Measurements from ENCODE around the gene KLC4.

The KLC4 gene

DNA sequence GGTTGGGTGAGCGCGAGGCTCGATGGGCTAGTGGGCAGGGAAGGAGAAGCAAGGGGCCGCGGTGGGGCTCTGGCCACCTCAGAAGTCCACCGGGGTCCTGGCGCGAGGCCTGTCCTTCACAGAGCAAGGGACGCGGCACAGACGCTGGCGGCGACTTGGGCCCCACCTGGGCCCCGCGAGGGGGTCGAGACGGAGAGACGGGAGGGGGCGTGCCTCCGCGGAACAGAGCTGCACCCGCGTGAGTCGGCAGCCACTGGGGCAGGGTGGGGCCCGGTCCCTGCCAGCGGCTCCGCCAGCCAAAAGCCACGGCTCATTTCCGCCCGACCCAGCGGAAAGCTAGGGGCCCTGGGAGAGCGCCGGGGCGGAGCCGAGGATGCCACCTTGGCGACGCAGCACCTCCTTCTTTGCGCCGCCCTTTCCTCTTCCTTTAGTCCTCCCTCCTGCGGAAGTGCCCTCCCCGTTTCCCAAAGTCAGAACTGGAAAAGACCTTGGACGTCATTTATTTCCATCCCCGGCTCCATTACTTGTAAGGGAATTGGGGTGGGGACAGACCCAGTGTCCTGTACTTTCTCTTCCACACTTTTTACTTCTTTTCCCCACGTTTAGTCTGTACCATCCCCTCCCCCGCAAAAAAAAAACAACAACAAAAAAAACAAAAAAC, 5.8 kb upstream of the KLC4 start, which contains the start of gene CUL7:
Gene CUL7 (minus strand): TSS at position 307 of the 661 bp plus-strand sequence. CDS start 1,063 bp downstream, outside the sequence.
- peak within 1 kb of the TSS; percentile 46 for H3K9ac ChIP-seq
- H3K4me3 ChIP-seq (ENCODE audit: low read depth, low read length): peak within 1 kb of the TSS; percentile 73
- H3K4me1 ChIP-seq: peaks cover 36% of the 10 kb centered on the region
- peak within 1 kb of the TSS; percentile 96 for H3K4me2 ChIP-seq (ENCODE audit: low read length)
- H3K9me3 ChIP-seq (ENCODE audit: control insufficient read depth, low read length): no peaks in the 10 kb centered on the region
- H2AFZ ChIP-seq: peak within 1 kb of the TSS; percentile 89
- no peaks in the 10 kb centered on the region for H3K27me3 ChIP-seq (ENCODE audit: control insufficient read depth, insufficient read depth, low read length)
- H3K79me2 ChIP-seq: peaks cover 8% of the 10 kb centered on the region
- no peaks in the 10 kb centered on the region for H3K36me3 ChIP-seq (ENCODE audit: control insufficient read depth, insufficient read depth, low read length)
- TF ChIP-seq, protein P1, sequence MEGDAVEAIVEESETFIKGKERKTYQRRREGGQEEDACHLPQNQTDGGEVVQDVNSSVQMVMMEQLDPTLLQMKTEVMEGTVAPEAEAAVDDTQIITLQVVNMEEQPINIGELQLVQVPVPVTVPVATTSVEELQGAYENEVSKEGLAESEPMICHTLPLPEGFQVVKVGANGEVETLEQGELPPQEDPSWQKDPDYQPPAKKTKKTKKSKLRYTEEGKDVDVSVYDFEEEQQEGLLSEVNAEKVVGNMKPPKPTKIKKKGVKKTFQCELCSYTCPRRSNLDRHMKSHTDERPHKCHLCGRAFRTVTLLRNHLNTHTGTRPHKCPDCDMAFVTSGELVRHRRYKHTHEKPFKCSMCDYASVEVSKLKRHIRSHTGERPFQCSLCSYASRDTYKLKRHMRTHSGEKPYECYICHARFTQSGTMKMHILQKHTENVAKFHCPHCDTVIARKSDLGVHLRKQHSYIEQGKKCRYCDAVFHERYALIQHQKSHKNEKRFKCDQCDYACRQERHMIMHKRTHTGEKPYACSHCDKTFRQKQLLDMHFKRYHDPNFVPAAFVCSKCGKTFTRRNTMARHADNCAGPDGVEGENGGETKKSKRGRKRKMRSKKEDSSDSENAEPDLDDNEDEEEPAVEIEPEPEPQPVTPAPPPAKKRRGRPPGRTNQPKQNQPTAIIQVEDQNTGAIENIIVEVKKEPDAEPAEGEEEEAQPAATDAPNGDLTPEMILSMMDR (IDR thresholded peaks at IDR 0.05): no peak
- peak within 1 kb of the TSS; percentile 75 for H3K27ac ChIP-seq

- TF ChIP-seq, protein P1 (IDR thresholded peaks at IDR 0.05): no peak
- no peak overlapping the region for H3K9ac ChIP-seq
- H3K4me3 ChIP-seq (ENCODE audit: low read depth, low read length): peak overlapping the region; percentile 73
Observed at GRCh38 chr6:43054206-43054943, 5.1 kb upstream of the KLC4 start.

GRCh38 chr6:43055966-43056365, 3.5 kb upstream of the KLC4 start:
- Histone ChIP-seq H3K4me2 (ENCODE audit: low read length) (peak overlapping the region; percentile 40), H2AFZ (no peak overlapping the region), H3K27me3 (ENCODE audit: control insufficient read depth, insufficient read depth, low read length) (no peaks in the 10 kb centered on the region), H3K9me3 (ENCODE audit: control insufficient read depth, low read length) (no peaks in the 10 kb centered on the region), H3K36me3 (ENCODE audit: control insufficient read depth, insufficient read depth, low read length) (no peaks in the 10 kb centered on the region), H3K4me3 (ENCODE audit: low read depth, low read length) (no peak overlapping the region), H3K4me1 (peaks cover 42% of the 10 kb centered on the region), H3K27ac (peak overlapping the region; percentile 75), H3K79me2 (peaks cover 15% of the 10 kb centered on the region), H3K9ac (no peak overlapping the region)
- TF ChIP-seq, protein P1 (IDR thresholded peaks at IDR 0.05): no peak

More at GRCh38 chr6:43054206-43054943, 5.1 kb upstream of the KLC4 start:
- H3K4me2 ChIP-seq (ENCODE audit: low read length): peak overlapping the region; percentile 96
- H3K9me3 ChIP-seq (ENCODE audit: control insufficient read depth, low read length): no peaks in the 10 kb centered on the region
- H3K27me3 ChIP-seq (ENCODE audit: control insufficient read depth, insufficient read depth, low read length): no peaks in the 10 kb centered on the region
- peak overlapping the region; percentile 75 for H3K27ac ChIP-seq
- peaks cover 13% of the 10 kb centered on the region for H3K79me2 ChIP-seq
- no peaks in the 10 kb centered on the region for H3K36me3 ChIP-seq (ENCODE audit: control insufficient read depth, insufficient read depth, low read length)
- H3K4me1 ChIP-seq: peaks cover 37% of the 10 kb centered on the region
- peak overlapping the region; percentile 89 for H2AFZ ChIP-seq

DNA sequence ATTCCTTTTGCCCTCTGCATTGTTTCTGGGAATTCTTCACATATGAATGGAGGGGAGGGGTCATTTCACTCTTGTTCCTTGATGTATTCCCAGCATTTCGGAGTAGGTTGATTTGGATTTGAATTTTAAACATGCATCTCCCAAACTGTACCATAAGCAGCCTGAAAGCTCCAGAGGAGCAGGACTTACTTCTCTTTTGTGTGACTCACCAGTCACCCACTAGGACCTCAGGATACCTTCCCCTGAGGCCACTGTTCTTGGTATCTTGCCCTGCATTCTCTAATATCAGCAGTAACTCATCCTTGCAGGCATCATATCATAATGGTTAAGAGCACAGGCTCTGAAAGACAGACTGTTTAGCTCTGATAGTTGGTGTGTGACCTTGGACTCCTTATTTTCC, 900 bp upstream of the KLC4 start:
- Histone ChIP-seq H3K4me2 (ENCODE audit: low read length) (peak overlapping the region; percentile 88), H2AFZ (no peak overlapping the region), H3K27ac (peak overlapping the region; percentile 94), H3K27me3 (ENCODE audit: control insufficient read depth, insufficient read depth, low read length) (no peaks in the 10 kb centered on the region), H3K4me1 (peaks cover 35% of the 10 kb centered on the region), H3K9ac (peak overlapping the region; percentile 94), H3K9me3 (ENCODE audit: control insufficient read depth, low read length) (no peaks in the 10 kb centered on the region), H3K4me3 (ENCODE audit: low read depth, low read length) (peak overlapping the region; percentile 79), H3K36me3 (ENCODE audit: control insufficient read depth, insufficient read depth, low read length) (no peaks in the 10 kb centered on the region), H3K79me2 (peaks cover 20% of the 10 kb centered on the region)
- TF ChIP-seq, protein P1 (IDR thresholded peaks at IDR 0.05): no peak
